K562 (cell line): Measurements from ENCODE around the gene NALCN. TPM values are rescaled to one million over a fixed set of nuclear protein-coding genes. Genes with fewer than 3 reads are reported as not detected.

Source experiments
- ASH1L ChIP-seq: fragments of 450-650 bp; IDR thresholded peaks from 2 replicates; pipeline ENCODE4 v1.6.1; 2018; ENCODE audit warnings: borderline replicate concordance, mild to moderate bottlenecking, low read depth; ENCODE audit not compliant: partially characterized antibody
- FUS ChIP-seq: fragments of 200-400 bp; formaldehyde crosslinking; optimal IDR thresholded peaks from 2 replicates; pipeline ENCODE3; 2017; ENCODE audit warnings: low read depth, low read length
- HNRNPK ChIP-seq: fragments of 200-400 bp; formaldehyde crosslinking; IDR thresholded peaks from one replicate; pipeline ENCODE4 v1.6.1; 2018; ENCODE audit warnings: mild to moderate bottlenecking, low read depth, low read length; ENCODE audit not compliant: poor library complexity, severe bottlenecking
- KAT8 ChIP-seq: fragments of 450-650 bp; IDR thresholded peaks from 2 replicates; pipeline ENCODE4 v1.6.1; 2016; ENCODE audit warnings: low read depth, mild to moderate bottlenecking
- KLF1 ChIP-seq: fragments of 450-650 bp; IDR thresholded peaks from 2 replicates; pipeline ENCODE4 v1.6.1; 2016; ENCODE audit warnings: missing genetic modification characterization, missing compliant biosample characterization
- SNRNP70 ChIP-seq: fragments of 200-400 bp; formaldehyde crosslinking; optimal IDR thresholded peaks from 2 replicates; pipeline ENCODE3; 2017; ENCODE audit warnings: low read depth, low read length
- SRSF1 ChIP-seq: fragments of 200-400 bp; formaldehyde crosslinking; IDR thresholded peaks from 2 replicates; pipeline ENCODE4 v1.6.1; 2017; ENCODE audit warnings: mild to moderate bottlenecking, low read depth, low read length, moderate library complexity
- U2AF1 ChIP-seq: fragments of 200-400 bp; formaldehyde crosslinking; optimal IDR thresholded peaks from 2 replicates; pipeline ENCODE3; 2017; ENCODE audit warnings: mild to moderate bottlenecking, low read depth, low read length, moderate library complexity
- ZBTB5 ChIP-seq: fragments of 450-650 bp; IDR thresholded peaks from 2 replicates; pipeline ENCODE4 v1.6.1; 2017; ENCODE audit warnings: antibody characterized with exemption
- ZFP36 ChIP-seq: fragments of 150-350 bp; IDR thresholded peaks from 2 replicates; pipeline ENCODE4 v1.6.1; 2018; ENCODE audit warnings: low read length, low read depth; ENCODE audit not compliant: partially characterized antibody
- ZNF561 ChIP-seq: fragments of 450-650 bp; formaldehyde crosslinking; conservative IDR thresholded peaks from 2 replicates; pipeline ENCODE4 v1.4.0; 2020; ENCODE audit warnings: mild to moderate bottlenecking, moderate library complexity
- polyA plus RNA-seq, 8 experiments: library from polyadenylated mRNA; depleted of rRNA in 4 of 8; stranded (reverse) in 5 of 8; unstranded in 3 of 8; fragments of >200 nt; fragmentation: Nextera tagmentation in 2 of 8; fragmentation: Illumina TruSeq in 1 of 8; extraction: Ambion mirVana in 2 of 8; extraction: Trizol in 1 of 8; gene quantifications; 2 replicates each; pipeline versions ENCODE4 v1.2.1 to v1.2.3, GENCODE V29; 2011 to 2014; ENCODE audit warnings: inconsistent platforms in 1 of 8, missing spikeins in 1 of 8
- total RNA-seq, 7 experiments: library from RNA; depleted of rRNA in 6 of 7; stranded (reverse); fragments of >200 nt in 6 of 7; fragmentation: Illumina TruSeq in 2 of 7; extraction: Trizol in 2 of 7; gene quantifications; 2 replicates each; pipeline versions ENCODE4 v1.2.1 to v1.2.3, GENCODE V29; 2011 to 2021; ENCODE audit warnings: low replicate concordance in 1 of 7
- TF ChIP-seq, protein P1 (sequence below): fragments of 450-650 bp; IDR thresholded peaks from 2 replicates; pipeline ENCODE4 v1.6.1; 2016; ENCODE audit warnings: borderline replicate concordance
- TF ChIP-seq, protein P2 (sequence below), 2 experiments: fragments of 450-650 bp; conservative IDR thresholded peaks; 2 replicates each; pipeline ENCODE4 v1.6.1; 2017; ENCODE audit warnings: mild to moderate bottlenecking in 2 of 2, moderate library complexity in 2 of 2

NALCN gene
- total and polyA plus RNA-seq, 9 of the 15 experiments (the other 6 are each of a cell fraction or from before 2014, with no cell fraction given): not detected

DNA sequence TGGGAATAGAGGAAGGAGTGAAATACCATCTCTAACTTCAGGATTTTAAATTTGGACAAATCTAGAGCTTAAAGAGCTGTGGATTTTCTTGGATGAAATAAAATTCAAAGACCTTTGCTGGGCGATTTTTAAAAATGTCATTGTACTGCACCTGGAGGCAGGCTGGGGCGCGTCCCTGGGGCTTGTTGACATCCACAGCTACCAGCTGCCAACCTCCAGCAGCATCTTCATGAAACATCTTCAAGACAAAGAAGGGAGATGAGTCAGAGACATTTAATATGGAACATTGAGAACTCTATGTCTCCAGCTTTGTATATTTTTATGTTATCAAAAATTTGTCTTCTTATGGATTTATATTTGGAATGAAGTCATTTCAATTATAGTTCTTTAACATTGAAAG is 132.5 kb downstream of the NALCN start (continued):
- TF ChIP-seq, protein P1, sequence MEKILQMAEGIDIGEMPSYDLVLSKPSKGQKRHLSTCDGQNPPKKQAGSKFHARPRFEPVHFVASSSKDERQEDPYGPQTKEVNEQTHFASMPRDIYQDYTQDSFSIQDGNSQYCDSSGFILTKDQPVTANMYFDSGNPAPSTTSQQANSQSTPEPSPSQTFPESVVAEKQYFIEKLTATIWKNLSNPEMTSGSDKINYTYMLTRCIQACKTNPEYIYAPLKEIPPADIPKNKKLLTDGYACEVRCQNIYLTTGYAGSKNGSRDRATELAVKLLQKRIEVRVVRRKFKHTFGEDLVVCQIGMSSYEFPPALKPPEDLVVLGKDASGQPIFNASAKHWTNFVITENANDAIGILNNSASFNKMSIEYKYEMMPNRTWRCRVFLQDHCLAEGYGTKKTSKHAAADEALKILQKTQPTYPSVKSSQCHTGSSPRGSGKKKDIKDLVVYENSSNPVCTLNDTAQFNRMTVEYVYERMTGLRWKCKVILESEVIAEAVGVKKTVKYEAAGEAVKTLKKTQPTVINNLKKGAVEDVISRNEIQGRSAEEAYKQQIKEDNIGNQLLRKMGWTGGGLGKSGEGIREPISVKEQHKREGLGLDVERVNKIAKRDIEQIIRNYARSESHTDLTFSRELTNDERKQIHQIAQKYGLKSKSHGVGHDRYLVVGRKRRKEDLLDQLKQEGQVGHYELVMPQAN: no peak
- TF ChIP-seq FUS: no peak
- no peak for TF ChIP-seq SNRNP70
- TF ChIP-seq KAT8: no peak
- TF ChIP-seq, protein P2, sequence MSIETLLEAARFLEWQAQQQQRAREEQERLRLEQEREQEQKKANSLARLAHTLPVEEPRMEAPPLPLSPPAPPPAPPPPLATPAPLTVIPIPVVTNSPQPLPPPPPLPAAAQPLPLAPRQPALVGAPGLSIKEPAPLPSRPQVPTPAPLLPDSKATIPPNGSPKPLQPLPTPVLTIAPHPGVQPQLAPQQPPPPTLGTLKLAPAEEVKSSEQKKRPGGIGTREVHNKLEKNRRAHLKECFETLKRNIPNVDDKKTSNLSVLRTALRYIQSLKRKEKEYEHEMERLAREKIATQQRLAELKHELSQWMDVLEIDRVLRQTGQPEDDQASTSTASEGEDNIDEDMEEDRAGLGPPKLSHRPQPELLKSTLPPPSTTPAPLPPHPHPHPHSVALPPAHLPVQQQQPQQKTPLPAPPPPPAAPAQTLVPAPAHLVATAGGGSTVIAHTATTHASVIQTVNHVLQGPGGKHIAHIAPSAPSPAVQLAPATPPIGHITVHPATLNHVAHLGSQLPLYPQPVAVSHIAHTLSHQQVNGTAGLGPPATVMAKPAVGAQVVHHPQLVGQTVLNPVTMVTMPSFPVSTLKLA (conservative IDR thresholded peaks at IDR 0.05): no peak
- TF ChIP-seq KLF1 (tag): no peak
- no peak for TF ChIP-seq ASH1L
- no peak for TF ChIP-seq ZNF561 (CRISPR knock-in tag)
- TF ChIP-seq ZBTB5: no peak
- TF ChIP-seq ZFP36: no peak
- TF ChIP-seq U2AF1: no peak
- no peak for TF ChIP-seq HNRNPK
- no peak for TF ChIP-seq SRSF1
